Measurements from ENCODE around the gene LSMEM2.

Gene LSMEM2

DNA sequence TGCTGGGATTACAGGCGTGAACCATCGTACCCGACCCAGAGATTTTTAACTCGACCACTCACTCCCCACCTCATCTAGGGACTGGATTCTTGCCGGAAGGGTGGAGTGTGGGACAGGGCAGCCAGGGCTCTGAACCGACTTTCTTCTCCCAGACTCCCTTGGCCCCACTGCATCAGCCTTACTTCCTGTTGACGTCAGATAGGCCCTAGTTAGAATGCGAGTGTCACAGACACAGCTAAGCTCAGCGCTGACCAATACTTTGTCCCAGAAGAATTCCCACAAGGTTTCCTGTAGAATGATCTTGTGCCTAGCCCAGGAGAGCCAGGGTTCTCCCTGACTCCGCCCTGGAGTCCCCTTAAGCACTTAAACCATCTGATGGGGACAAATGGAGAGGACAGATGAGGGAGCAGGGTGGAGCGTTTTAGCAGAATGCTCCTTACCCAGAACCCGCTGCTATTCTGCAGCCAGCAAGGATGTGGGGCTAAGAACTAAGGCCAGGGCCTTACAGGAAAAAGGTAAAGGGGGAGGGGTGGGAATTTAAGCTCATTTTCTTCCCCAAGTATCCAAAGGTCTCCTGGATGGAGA is 54.9 kb downstream of the LSMEM2 start:
- peaks cover 39% of the 10 kb centered on the region for H3K4me1 Mint-ChIP-seq (ENCODE audit: low read depth)
- no peaks in the 10 kb centered on the region for H3K27me3 Mint-ChIP-seq
- no peaks in the 10 kb centered on the region for H3K9me3 Mint-ChIP-seq (ENCODE audit: low read depth)
- peak overlapping the region; percentile 81 for H3K27ac Mint-ChIP-seq
- no peaks in the 10 kb centered on the region for H3K36me3 Mint-ChIP-seq
- peak overlapping the region; percentile 99 for H3K4me3 Mint-ChIP-seq

DNA sequence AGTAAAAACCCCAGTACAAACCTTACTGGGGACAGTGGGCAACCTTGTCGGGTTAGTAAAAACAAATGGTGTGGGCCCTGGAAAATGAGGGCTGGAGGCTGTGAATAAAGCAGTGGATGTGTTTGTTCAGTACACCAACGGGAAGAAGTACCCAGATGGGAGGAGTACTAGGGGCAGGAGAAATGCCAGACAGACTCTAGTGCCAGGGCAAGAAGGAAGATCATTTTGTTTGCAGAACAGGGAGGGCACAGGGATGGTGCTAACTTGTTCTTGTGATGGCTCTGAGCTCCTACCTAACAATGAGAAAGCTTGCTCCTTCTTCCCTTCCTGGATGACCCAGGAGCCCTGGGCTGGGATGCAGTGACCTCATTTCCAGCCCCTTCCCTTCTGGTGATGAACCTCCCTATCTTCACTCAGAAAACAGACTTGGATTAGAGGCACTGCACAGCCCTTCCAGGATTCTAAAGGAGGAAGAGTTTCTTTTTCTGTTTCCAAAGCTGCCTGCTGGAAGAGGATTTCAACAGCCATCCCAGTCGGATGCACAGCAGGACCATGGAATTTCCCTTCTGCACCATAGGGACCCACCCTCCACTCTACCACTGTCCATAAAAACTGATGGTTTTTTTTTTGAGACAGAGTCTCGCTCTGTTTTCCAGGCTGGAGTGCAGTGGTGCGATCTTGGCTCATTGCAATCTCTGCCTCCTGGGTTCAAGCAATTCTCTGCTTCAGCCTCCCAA is 55.6 kb downstream of the LSMEM2 start:
- Mint-ChIP-seq H3K27me3 (no peaks in the 10 kb centered on the region), H3K4me1 (ENCODE audit: low read depth) (peaks cover 46% of the 10 kb centered on the region), H3K9me3 (ENCODE audit: low read depth) (no peaks in the 10 kb centered on the region), H3K27ac (peak overlapping the region; percentile 81), H3K36me3 (no peaks in the 10 kb centered on the region), H3K4me3 (peak overlapping the region; percentile 99)

DNA sequence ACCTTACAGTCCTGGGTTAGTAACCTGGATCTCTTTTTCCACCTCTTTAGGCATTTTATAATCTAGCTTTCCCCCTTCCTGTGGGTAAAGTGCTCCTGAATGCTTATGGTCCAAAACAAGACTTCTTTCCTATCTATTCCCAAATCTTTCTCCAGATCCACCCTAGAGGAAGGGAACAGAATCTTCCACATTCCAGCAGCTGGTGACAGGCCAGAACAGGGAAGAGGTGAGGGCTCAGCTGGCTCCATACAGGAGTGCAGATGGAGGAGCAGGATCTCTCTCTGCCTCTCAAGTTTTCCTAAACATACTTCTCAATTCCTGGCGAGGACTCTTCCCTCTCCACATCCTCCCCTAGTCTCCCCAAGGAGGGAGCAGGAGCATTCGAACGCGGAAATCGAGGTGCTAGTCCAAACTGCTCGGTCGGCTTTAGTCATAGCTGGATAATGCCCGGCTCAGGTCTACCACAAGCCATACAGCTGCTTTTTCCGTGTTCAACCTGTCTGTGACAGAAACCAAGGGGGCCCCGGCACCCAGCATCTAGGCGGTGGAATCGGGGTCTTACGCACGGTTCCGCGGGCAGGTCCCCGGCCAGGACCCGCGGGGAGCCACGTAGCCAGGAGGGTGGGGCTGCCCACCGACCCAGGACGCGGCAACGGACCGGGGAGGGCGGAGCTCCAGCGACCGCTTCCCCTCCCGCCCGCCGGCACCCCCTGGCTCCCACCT is 57.7 kb downstream of the LSMEM2 start:
- Mint-ChIP-seq H3K27me3 (no peaks in the 10 kb centered on the region), H3K36me3 (no peaks in the 10 kb centered on the region), H3K4me1 (ENCODE audit: low read depth) (peaks cover 58% of the 10 kb centered on the region), H3K4me3 (peak overlapping the region; percentile 99), H3K9me3 (ENCODE audit: low read depth) (no peaks in the 10 kb centered on the region), H3K27ac (peak overlapping the region; percentile 99)

DNA sequence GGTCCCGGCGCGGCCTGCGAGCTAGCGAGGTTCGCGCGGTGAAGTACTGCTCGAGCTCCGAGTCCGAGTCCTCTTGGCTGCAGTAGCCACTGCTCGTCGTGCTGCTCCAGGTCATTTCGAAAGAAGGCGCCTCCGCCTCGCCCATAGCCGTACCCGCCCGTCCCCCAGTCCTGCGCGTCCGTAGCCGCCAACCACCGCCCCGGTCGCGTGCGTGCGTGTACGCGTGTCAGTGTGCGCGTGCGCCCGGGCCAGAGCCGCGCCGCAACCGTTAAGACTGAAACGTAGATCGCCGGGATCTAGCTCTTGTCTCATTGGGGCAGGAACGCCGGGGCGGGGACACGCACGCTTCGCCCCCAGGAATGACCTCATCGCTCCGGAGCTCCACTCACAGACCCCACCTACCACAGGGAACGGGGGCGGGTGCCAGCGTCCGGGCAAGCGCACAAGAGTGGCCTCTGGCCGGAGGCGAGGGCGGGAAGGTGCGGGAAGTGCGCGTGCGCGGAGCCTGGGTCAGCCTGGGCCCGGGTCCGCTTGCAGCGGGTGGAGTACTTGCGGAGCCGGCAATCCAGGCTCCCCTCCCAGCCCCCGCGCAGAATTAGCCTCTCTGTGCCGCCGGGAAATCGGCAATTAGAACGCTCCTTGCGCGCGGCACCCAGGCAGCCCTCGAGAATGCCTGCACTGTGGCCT is 58.4 kb downstream of the LSMEM2 start:
- no peaks in the 10 kb centered on the region for H3K9me3 Mint-ChIP-seq (ENCODE audit: low read depth)
- H3K27ac Mint-ChIP-seq: peak overlapping the region; percentile 99
- H3K4me3 Mint-ChIP-seq: peak overlapping the region; percentile 99
- H3K27me3 Mint-ChIP-seq: no peaks in the 10 kb centered on the region
- peaks cover 58% of the 10 kb centered on the region for H3K4me1 Mint-ChIP-seq (ENCODE audit: low read depth)
- H3K36me3 Mint-ChIP-seq: no peaks in the 10 kb centered on the region

Data from activated naive CD8-positive, alpha-beta T cell (primary cell).